ENCODE data around the gene CAPN13.
"Not testable (repeated sequence)": the region's sequence is repeated elsewhere in the genome, so short reads cannot be mapped to it uniquely, and the experiment has no call there.

Gene CAPN13

DNA sequence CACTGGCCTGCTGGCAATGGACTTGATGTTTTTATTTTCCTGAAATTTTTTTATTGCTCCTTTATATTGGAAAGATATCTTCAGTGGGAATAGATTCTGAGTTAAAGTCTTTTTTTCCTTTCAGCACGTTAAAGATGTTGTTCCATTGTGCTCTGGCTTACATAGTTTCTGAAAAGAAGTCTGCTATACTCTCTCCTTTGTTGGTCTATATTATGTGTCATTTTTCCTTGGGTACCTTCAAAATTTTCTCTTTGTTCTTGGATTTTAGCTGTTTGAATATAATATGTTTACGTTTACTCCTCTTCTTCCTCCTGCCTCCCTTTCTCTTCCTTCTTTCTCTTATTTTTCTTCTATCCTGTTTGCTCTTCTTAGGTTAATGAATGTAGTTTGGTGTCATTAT lies 105.5 kb downstream of the CAPN13 start:
- no peak for DNase-seq

DNA sequence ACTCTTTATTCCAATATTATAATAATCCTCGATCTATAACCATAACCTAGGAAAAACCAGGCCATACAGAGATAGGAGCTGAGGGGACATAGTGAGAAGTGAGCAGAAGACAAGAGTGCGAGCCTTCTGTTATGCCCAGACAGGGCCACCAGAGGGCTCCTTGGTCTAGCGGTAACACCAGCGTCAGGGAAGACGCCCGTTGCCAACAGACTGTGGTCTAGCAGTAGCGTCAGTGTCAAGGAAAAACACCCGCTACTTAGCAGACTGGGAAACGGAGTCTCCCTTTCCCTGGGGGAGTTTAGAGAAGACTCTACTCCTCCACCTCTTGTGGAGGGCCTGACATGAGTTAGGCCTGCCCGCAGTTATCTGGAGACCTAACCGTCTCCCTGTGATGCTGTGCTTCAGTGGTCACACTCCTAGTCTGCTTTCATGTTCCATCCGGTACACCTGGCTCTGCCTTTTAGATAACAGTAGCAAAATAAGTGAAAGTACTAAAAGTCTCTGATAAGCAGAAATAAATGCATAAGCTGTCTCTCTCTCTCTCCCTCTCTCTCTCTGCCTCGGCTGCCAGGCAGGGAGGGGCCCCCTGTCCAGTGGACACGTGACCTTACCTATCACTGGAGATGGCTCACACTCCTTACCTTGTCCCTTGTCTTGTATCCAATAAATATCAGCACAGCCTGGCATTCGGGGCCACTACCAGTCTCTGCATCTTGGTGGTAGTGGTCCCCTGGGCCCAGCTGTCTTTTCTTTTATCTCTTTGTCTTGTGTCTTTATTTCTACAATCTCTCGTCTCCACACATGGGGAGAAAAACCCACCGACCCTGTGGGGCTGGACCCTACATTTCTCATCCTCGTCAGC lies 109.8 kb downstream of the CAPN13 start:
- not testable (repeated sequence) for DNase-seq

DNA sequence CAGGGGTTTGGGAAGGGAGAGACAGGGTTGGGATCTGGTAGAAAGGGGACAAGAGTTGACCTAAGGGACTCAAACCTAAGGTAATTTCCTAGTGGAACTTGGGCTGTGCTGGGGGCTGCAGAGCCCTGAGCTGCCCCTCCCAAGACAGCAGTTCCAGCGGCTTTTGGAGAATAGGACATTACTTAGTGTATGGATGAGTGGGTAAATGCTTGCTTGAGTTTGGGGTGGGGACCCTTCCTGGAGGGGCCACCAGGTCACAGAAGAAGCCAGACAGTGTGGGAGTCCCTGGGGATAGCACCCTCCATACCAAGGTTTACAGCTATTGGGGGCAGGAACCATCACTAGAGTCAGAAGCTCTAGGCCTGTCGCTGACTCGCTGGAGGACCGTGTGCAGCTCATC lies 111.5 kb downstream of the CAPN13 start:
- DNase-seq: no peak

DNA sequence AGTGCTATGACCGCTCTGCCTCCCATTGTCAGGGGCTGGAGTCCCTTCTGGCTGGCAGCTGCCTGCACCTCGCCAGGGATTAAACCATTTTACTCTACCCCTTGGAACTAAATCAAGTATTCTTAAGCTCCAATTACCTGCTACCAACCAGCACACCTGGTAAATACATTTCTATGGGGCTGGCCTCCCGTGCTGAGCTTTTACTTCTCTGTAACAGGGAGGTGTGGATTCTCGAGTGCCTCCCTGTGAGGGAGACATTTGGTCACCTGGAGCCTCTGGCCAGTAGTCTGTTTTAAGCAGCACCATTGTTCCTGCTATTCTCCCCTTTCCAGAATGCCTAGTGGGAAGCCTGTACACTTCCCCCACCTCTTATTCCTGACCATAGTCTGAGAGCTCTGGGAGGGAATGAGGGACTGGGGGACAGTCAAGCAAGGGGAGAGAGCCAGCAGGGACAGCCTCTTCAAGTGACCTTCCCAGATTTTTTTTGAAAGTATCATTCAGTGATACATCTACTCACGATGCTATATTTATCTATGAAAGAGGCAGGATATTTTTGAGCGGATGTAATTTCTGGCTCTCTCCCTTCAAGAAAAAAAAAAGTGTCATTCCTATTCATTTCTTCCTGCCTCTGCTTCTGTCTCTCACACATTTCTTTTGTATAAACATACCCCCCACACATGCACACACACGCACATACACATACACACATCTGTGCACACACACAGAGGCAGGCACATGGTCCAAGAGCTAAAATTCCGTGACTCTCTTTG lies 112.8 kb downstream of the CAPN13 start:
- no peak for DNase-seq

DNA sequence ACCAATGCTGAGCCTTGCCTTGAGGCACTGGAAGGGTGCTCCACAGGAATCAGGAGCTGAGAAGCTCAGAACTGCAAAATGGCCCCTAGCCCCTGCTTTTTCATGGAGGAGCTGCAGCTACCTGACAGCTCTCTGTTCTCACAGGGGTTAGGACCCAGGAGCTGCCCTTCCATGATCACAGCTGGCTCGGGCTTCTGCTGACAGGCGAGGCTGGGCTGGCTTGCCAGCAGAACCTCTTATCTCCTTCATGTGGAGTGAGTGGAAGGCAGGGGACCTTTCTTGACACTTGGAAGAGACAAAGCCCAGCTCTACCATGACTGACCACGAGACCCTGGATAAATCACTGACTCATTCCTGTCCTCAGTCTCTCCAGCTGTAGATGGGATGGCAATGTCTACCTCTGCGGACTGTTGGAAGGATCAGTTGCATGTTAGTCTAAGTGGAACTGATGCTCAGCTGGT lies 113.4 kb downstream of the CAPN13 start:
- no peak for DNase-seq

DNA sequence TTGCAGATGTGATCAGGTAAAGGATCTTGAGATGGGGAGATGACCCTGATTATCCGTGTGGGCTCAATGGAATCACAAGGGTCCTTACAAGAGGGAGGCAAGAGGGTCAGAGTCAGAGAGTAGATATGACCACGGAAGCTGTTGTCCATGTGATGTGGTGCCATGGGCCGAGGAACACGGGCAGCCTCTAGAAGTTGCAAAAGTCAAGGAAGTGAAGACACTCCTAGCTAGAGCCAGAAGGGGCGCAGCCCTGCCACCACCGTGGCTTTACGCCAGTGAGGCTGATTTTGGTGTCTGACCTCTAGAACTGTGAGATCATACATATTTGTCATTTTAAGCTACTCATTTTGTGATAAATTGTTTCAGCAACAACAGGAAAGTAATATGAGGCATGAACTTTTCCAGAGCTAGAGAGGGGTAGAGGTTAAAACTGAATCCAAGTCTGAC lies 114.4 kb downstream of the CAPN13 start:
- no peak for DNase-seq

DNA sequence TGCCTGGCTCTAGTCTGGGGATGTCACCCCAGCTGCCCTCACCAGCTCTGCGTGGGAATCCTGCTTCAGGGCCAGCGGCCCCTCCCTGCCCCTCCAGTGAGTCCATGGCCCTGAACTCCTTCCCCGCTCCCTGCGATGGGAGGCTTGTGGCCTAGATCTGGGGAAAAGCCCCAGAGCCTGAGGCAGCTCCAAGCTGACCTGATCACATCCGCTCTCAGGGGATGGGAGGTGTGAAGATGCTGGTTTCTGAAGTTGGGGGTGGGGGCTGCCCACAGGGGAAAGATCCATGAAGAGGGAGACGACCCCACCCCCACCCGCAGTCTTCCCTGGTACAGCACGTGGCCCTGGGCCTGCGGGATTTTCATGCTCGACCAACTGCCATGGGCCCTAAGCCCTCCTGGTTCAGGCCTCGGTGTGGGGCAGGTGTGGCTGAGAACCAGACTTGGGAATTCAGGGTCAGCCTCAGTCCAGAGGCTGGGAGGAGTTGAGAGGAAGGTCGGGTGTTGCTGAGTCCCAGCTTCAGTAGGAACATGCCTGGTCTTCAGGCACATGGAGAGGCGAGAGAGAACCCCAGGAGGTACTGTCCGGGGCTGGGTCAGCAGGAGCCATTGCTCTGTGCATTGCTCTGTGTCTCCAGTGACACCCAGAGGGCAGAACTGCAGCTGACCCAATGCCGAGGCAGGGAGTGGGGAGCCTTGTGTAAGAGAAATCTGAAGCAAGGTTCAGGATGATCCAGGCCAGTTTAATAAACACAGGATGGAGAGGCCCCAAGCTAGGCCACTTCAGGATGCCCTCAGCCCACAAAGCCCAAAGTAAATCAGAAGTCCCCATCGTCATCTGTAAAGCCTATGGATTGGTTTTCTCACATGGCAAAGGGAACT lies 115.1 kb downstream of the CAPN13 start:
- DNase-seq: no peak

DNA sequence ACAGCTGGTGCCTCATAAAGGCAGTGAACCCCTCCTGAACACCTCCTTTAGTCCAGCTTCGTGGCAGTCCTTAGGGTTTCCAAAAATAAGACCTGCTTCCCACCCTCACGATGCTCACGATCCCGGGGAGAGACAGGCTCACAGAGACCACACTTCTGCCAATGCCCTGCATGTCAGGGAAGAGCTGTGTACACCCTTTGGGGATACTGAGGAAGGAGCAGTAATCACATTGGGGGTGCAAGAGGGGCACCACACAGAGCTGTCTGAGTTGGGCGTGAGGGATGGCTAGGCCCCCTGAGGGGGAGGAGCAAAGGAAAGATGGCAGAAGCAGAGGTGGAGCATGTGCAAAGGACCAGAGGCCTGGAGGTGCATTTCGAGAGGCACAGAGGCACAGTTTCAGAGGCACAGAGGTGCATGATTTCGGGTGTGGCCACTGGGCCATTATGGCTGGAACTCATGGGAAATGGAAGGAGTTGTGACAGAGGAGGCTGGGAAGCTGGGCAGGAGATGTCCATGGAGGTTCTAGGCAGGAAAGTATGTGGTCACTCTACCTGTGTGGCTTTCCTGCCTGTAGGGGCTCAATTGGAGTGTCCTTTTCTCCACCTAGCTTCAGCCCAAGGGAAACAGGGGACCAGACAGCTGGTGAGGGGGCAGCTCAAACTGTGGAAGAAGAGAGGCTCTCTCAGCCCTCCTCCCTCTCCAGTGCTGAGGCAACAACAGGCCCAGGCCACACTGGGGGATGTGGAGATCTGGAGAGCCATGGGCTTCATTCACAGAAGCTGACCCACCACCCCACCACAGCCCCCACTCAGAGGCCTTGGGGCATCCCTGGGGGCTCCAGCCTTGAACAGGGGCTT lies 115.9 kb downstream of the CAPN13 start:
- no peak for DNase-seq

DNA sequence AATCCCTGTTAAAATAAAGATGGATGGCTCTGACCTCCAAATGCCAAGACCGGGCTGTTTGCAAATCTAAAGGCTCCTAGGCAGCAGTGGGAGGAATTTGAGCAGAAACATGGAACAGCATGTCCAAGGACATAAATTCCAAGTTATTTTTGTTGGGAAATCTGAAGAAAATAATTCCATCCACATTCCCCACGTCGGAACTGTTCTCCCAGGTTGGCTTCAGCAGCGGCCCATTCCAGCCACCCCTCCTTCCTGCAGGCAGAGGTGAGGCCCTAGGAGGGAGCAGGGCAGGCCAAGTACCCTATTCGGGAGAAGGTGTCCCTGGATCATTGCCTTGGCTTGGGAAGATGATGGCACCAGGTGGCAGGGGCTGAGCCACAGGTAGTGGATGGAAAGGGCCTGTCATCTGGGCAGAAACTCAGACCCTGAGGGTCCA lies 117.1 kb downstream of the CAPN13 start:
- no peak for DNase-seq

DNA sequence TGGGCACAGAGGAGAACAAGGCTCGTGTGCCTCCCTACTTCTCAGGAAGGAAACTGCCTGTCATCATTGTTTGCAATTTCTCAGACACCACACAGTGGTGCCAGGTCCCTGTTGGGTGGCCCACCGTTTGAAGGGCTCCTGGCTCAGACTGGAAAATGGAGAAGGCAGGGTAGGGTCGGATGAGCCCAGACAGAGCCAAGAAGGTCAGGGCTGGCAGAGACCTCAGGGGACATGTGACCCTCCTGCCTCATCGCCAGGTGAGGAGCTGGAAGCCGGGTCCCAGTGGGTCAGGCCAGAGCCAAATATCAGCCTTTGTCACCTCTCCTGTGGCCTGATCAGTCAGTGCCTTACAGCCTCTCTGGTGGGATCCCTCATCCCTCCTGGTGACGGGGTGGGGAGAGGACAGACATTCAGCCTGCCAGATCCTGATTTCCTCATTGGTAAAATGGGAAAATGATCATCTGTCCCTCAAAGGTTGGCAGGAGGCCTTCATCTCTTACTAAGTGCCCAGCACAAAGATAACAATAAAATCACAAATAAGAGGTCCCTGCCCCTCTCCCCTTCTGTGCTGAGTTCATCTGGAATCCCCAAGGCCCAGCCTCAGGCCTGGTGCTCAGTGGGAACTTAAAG lies 117.6 kb downstream of the CAPN13 start:
- no peak for DNase-seq

DNA sequence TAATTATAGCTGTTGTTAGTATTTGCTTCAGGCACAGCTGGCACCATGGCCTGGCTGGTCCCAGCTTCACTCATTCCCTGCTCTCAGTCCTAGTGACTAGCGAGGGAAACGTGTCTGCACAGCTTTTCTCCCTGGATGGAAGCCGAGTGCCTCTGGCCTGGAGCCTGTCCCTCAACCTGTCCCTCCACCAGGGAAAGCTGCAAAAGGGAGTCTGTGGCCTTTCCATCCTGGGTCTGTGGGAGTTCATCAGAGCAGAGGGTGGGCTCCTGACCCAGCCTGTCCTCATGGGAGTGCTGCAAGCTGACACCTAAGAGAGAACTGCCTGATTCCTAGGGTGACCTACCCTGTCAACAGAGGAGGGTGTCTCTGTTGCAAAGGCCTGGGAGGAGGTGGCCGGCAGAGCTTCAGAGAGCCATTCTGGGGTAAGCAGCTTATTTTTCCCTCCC lies 118.3 kb downstream of the CAPN13 start:
- DNase-seq: no peak

DNA sequence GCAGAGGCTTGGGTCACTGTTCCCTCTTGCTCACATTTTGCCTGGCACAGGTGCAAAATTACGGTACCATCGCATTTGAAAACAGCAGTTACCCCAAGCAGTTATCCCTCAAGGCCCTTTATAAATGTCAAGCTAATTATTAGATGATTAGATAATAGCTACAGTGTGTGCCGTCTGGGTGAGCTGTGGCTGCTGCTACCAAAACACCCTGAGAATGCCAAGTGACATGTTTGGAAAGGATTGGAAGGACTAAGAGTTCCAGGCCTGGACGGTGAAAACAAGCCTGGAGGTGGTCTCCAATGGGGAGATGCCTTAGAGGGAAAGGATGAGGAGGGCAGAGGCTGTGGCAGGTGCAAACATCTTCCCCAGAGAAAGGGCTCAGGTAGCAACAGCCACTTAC lies 120.6 kb downstream of the CAPN13 start:
- DNase-seq: no peak

DNA sequence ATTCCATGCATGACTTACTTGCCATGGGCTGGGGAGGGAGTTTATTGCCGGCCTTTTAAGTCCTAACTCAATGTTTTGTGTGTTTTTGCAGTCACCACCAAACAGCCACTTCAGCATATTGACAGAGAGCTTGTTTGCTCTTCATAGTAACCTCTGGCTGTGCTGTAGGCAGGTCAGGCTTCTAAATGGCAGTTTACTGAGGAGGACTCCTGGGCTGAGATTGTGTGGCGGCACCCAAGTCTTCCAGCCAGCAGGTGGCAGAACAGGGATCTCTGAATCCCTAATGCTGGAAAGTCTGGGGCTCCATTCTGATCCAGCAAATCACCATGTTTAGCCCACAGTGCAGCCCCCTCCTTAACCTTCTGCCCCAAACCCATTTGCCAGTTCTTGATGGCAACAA lies 121.2 kb downstream of the CAPN13 start:
- DNase-seq: no peak

DNA sequence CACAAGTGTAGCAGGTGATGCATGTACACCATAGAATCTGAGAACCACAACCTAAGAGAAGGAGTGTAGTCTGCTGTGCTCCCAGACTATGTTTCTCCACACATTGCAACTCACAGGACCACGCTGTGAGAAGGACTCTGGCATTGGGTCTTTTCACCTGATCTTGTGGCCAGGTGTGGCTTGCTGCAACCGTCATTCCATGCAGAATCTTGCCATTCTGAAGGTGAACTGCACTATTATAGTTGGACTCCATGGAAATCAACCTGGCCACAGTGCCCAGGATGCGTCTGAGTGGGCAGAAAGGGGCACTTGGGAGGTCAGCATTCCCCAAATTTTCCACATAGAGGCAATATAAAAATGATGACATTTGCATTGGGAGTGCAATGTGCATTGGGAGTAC lies 122.2 kb downstream of the CAPN13 start:
- no peak for DNase-seq

DNA sequence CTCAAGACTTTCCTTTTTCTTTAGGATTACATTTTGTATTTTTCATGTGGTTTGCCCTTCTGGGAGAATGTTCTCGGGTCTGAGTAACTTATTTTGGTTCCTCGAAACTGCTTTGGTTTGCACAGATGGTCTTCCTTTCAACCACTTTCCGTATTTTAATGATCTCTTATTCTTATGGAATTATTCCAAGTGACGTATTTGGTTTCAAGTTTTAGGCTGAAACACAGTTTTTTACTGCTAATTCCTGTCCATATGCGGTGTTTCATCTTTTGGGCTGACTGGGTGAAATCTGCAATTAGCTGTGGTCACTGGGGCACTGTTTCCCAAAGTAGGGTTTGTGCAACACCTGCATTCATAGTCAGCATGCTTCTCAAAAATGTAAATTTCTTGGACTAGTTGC lies 122.7 kb downstream of the CAPN13 start:
- no peak for DNase-seq

DNA sequence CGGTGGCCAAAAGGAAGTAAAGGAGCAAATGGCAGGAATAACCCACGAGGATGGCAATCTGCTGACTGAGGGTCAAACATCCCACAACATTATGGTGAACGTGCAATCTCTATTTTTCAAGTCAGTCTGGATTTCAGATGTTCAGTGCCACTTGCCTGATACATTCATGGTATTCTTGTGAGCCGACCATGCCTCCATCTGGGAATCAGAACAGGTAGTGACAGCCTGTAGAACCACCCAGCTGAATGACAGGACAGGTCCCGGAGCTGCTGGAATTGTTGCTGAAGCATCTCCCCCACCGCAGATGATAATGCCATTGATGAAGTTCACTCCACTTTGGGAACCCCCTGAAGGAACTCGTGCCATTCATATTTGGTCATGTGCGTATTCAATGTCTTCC lies 123.2 kb downstream of the CAPN13 start:
- no peak for DNase-seq

DNA sequence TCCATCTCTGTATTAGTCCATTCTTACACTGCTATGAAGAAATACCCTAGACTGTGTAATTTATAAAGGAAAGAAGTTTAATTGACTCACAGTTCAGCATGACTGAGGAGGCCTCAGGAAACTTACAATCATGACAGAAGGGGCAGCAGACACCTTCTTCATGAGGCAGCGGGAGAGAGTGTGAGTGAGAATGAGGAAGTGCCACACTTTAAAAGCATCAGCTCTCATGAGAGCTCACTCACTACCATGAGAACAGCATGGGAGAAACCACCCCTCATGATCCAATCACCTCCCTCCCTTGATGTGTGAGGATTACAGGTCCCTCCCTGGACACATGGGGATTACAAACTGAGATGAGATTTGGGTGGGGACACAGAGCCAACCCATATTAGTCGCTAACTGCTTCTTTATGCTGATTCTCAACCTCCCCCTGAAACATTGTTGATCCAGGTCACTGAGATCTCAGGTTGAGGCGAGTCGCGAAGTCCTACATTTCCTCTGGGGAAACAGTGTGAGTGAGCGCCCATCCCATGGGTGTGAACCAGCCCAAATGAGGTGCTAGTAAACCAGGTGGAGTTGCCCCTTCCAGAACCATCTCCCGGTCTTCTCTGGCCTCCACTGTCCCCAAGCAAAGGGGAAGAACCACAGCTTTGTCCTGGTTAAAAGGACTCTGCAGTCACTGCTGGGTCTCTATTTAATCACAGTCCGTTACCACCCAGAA lies 123.8 kb downstream of the CAPN13 start:
- no peak for DNase-seq

DNA sequence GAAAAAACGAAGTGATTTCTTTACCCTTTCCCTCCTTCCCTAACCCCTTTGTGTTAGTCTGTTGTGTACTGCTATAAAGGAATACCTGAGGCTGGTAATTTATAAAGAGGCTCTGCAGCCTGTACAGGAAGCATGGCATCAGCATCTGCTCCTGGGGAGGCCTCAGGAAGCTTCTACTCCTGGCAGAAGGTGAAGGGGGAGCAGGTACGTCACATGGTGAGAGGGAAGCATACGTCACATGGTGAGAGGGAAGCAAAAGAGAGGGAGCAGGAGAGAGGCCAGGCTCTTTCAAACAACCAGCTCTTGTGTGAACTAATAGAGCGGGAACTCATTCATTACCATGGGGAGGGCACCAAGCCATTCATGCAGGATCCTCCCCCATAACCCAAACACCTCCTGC lies 126.2 kb downstream of the CAPN13 start:
- DNase-seq: no peak

DNA sequence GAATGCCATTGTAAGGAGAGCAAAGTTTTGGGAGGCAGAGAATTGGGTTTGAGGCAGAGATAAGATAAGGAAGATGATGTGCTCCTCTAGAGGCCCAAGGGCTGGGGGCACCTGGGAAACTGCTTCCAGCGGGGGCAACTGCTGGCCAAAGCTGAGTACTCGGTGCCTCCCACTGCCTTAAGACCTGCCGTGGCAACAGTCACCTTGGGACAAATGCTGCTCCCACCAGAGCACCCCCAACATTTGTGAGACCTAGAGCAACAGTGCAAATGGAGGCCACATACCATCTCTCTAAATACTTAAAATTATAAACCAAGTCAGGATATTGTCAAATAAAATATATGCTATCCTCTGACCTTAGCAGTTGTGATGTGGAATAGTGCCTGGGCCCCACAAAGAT lies 127.1 kb downstream of the CAPN13 start:
- DNase-seq: no peak

DNA sequence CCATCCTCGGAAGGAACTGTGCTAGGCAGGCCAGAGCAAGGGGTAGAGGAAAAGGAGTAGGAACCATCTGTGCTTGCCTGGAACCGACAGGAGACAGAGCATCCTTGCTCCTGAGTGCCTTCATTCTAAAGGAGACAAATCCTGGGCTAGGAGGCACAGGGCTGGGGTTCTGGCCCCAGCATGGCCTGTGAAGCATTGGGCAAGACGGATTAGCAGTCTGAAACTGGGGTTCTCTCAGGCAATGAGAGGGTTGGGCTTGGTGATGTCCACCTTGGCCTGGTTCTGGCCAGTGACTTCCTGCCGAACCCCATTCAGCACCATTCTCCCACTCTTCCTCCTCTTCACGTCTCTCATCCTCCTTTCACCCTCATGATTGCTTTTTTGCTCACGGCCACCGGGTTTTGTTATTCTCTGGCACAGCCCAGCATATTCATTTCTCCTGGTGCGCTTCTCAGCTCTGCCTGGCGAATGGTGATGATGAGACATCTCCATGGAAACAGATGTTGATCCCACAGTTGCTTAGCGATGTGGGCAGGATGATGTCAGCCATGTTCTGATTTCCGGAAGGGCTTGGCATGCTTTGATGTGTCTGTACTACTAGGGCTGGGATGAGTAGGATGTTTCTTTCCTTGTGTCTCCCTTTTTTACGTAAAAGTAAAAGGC lies 127.7 kb downstream of the CAPN13 start:
- DNase-seq: no peak
